ENCODE measurements around the gene SLC35F1.

SLC35F1 gene

GRCh38 chr6:118298476-118299427 lies 391.7 kb downstream of the SLC35F1 start:
- TF ChIP-seq CTCF (IDR thresholded peaks at IDR 0.05; ENCODE audit: insufficient read depth, low read depth, low read length, missing control alignments), result no peak
- DNase-seq (ENCODE audit: low read depth), result no peak
- H3K4me3 ChIP-seq (ENCODE audit: low read length), result no peak overlapping the region

DNA sequence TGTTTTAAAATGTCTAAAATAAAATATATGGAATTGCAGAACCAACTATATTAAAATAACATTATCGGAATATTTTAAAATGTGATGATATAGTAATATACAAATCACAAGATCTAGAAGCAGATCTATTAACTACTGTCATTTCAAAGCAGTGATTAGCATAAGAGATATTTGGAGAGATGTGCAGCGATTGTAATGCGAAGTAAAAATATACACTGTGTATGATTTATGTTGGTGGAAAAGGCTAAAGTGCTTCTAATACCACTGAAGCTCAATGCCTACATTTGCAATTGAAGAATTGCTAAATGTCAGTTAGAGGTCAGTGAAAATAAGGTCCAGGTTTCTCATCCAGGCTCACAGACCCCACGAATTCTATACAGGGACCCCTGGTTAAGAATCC lies 392.4 kb downstream of the SLC35F1 start:
- TF ChIP-seq CTCF (IDR thresholded peaks at IDR 0.05; ENCODE audit: insufficient read depth, low read depth, low read length, missing control alignments), result no peak
- no peak overlapping the region for H3K4me3 ChIP-seq (ENCODE audit: low read length)
- DNase-seq (ENCODE audit: low read depth), result no peak

GRCh38 chr6:118304321-118304720 lies 397.3 kb downstream of the SLC35F1 start:
- TF ChIP-seq CTCF (IDR thresholded peaks at IDR 0.05; ENCODE audit: insufficient read depth, low read depth, low read length, missing control alignments), result no peak
- no peak overlapping the region for H3K4me3 ChIP-seq (ENCODE audit: low read length)
- DNase-seq (ENCODE audit: low read depth), result no peak

DNA sequence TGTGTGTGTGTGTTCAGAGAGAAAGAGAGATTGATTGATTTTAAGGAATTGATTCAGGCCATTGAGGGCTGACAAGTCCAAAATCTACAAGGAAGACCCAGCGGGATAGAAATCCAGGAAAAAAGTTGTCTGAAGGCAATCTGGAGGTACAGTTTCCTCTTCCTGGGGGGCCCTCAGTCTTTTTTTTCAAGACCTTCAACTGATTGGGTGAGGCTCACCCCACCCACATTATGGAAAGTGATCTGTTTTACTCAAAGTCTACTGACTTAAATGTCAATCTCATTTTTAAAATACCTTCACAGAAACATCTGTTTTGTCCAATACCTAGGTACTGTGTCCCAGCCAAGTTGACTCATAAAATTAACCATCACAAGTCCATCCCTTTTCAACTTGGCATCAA lies 398.0 kb downstream of the SLC35F1 start:
- no peak overlapping the region for H3K4me3 ChIP-seq (ENCODE audit: low read length)
- no peak for DNase-seq (ENCODE audit: low read depth)
- no peak for TF ChIP-seq CTCF (IDR thresholded peaks at IDR 0.05; ENCODE audit: insufficient read depth, low read depth, low read length, missing control alignments)

DNA sequence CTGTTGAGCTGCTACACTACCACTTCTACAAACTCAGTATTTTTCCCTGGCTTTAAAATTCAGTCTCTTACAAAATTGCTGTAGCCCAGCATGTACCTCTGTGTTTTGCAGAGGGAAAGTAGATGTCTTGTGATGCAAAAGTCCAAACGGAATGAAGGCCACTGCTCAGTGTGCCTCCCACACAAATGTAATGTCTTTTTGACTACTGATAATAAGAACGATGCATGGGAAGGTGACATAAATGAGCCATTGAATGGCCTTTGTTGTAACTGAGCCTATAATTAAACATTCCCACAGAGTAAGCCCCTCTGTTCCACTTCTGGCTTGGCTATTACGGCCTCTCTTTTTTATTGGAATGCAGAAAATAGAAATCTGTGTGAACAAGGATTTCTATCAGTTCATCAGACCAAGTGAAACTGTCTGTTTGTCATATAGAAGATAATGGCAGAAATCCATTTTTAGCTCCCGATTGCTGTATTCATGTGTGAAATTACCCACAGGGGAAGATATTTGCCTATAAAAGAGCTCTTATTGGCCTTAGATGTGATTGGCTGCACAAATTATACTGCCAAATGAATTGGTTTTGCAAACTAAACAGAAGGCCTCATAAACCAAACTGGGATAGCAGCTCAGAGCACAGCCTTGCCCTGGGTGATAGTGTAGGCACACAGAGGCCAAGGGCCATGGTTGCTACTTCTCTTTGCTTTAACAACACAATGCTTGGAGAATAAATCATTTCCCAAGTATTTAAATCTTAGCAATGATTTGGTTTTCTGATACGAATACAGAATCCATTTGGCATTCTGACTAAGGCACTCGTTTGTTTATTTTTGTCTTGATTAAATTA lies 399.6 kb downstream of the SLC35F1 start:
- H3K4me3 ChIP-seq (ENCODE audit: low read length), result no peak overlapping the region
- DNase-seq (ENCODE audit: low read depth), result no peak
- no peak for TF ChIP-seq CTCF (IDR thresholded peaks at IDR 0.05; ENCODE audit: insufficient read depth, low read depth, low read length, missing control alignments)

- H3K4me3 ChIP-seq (ENCODE audit: low read length), result no peak overlapping the region
- no peak for DNase-seq (ENCODE audit: low read depth)
- TF ChIP-seq CTCF (IDR thresholded peaks at IDR 0.05; ENCODE audit: insufficient read depth, low read depth, low read length, missing control alignments), result no peak
Measured at GRCh38 chr6:118307581-118307980, 400.5 kb downstream of the SLC35F1 start.
